Activated CD8-positive, alpha-beta T cell treated with anti-CD3 and anti-CD28 coated beads, Interleukin-2, amount 10 ng/mL, durations not matched to agents 7 days and 5 days (primary cell): Measurements from ENCODE around the gene PITPNC1. TPM values are rescaled to one million over a fixed set of nuclear protein-coding genes. Genes with fewer than 3 reads are reported as not detected.
"Not testable (repeated sequence)": the region's sequence is repeated elsewhere in the genome, so short reads cannot be mapped to it uniquely, and the experiment has no call there.

Experiments used
- ATAC-seq: fragments of 150-1000 bp; cut with Tn5 transposase; one replicate; pipeline ENCODE4 v1.10.0; 2021; ENCODE audit warnings: moderate library complexity
- CTCF ChIA-PET: fragments of 350-600 bp; sonication (Branson Sonifier 250); formaldehyde crosslinking; loops from one replicate; lab custom pipeline; 2021; ENCODE audit warnings: antibody characterized with exemption; lab: Charles Lee
- POLR2A ChIA-PET: fragments of 350-600 bp; sonication (Branson Sonifier 250); formaldehyde crosslinking; loops from one replicate; lab custom pipeline; 2021; ENCODE audit warnings: antibody characterized with exemption; lab: Charles Lee
- DNase-seq: peaks from one replicate; pipeline ENCODE4 v3.0.0-alpha.2; 2020
- H3K27ac Mint-ChIP-seq: one replicate; pipeline ENCODE4 v1.8.0; 2021; ENCODE audit warnings: mild to moderate bottlenecking, mixed read lengths
- H3K27me3 Mint-ChIP-seq: one replicate; pipeline ENCODE4 v1.8.0; 2021; ENCODE audit warnings: low read depth, mixed read lengths
- H3K36me3 Mint-ChIP-seq: one replicate; pipeline ENCODE4 v1.8.0; 2021; ENCODE audit warnings: low read depth, mixed read lengths
- H3K4me1 Mint-ChIP-seq: one replicate; pipeline ENCODE4 v1.8.0; 2021; ENCODE audit warnings: low read depth, mixed read lengths
- H3K4me3 Mint-ChIP-seq: one replicate; pipeline ENCODE4 v1.8.0; 2021; ENCODE audit warnings: mild to moderate bottlenecking, mixed read lengths
- H3K9me3 Mint-ChIP-seq: one replicate; pipeline ENCODE4 v1.8.0; 2022; ENCODE audit warnings: mixed read lengths; ENCODE audit not compliant: insufficient read depth
- total RNA-seq, 2 experiments: library from RNA; stranded (reverse); gene quantifications; one replicate each; pipeline ENCODE4 v1.2.3, GENCODE V29; 2021

PITPNC1 gene
- total RNA-seq, 2 experiments from 2014 or later, result 74.0 to 76.5 TPM

DNA sequence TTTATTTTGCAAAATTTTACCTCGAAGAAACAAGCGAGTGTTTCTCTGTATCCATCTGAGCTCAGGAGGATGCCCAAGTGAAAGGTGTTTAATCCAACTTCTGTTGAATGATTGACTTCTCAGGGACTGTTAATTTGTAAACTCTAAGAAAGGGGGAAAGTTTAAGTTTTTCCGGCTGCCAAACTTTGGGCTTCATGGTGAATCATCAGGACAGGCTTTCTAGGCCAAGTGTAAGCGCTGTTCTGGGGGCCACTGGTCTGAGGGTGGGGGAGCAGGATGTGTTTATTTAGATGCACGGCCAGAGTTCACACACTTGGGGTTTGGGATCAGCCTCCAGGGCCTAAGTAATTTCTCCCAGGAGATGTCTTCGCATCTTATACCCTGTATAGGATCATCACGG, 110.4 kb downstream of the PITPNC1 start:
- no peak overlapping the region for H3K4me3 Mint-ChIP-seq
- peaks cover 27% of the 10 kb centered on the region for H3K36me3 Mint-ChIP-seq
- ATAC-seq (no peak), DNase-seq (no peak)
- ChIA-PET CTCF (interaction anchor here (0.7 to 2.5 kb wide), 6 partner anchors 12 to 113 kb away, joined by 3 to 17 read pairs (median 6); no protein-coding TSS in a partner anchor), POLR2A (interaction anchor here (0.7 to 0.8 kb wide), 3 partner anchors 10 to 51 kb away, joined by 3 to 4 read pairs (median 3); no protein-coding TSS in a partner anchor)
- H3K27me3 Mint-ChIP-seq, result no peaks in the 10 kb centered on the region
- H3K27ac Mint-ChIP-seq, result peak overlapping the region; percentile 78
- H3K4me1 Mint-ChIP-seq, result peaks cover 67% of the 10 kb centered on the region
- no peaks in the 10 kb centered on the region for H3K9me3 Mint-ChIP-seq

DNA sequence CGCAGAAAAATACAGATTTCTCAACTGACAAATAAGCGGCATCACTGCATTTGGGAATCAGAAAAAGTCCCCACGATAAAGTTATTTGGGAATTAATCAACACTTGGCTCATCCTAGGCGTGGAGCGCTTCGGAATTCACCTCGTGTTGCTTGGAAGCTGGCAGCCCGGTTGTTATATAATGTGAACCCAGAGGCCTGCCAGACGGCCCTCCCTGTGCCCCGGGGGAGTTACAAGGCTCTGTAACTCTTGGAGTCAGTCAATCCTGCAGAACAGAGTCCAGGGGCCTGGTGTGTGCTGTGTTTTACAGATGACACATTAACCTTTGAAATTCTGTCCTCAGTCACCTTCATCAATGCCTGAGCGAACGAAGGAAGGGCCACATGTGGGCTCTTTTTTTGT, 111.1 kb downstream of the PITPNC1 start:
- H3K27ac Mint-ChIP-seq, result no peak overlapping the region
- H3K4me1 Mint-ChIP-seq, result peaks cover 64% of the 10 kb centered on the region
- ATAC-seq, result no peak
- peaks cover 25% of the 10 kb centered on the region for H3K36me3 Mint-ChIP-seq
- POLR2A ChIA-PET, result interaction anchor here (0.7 kb wide), 1 partner anchor 52 kb away, joined by 3 read pairs; no protein-coding TSS in a partner anchor
- CTCF ChIA-PET, result interaction anchor here (1.9 to 2.5 kb wide), 3 partner anchors 12 to 113 kb away, joined by 6 to 17 read pairs (median 8); no protein-coding TSS in a partner anchor
- H3K4me3 Mint-ChIP-seq, result no peak overlapping the region
- no peaks in the 10 kb centered on the region for H3K9me3 Mint-ChIP-seq
- no peak for DNase-seq
- no peaks in the 10 kb centered on the region for H3K27me3 Mint-ChIP-seq

DNA sequence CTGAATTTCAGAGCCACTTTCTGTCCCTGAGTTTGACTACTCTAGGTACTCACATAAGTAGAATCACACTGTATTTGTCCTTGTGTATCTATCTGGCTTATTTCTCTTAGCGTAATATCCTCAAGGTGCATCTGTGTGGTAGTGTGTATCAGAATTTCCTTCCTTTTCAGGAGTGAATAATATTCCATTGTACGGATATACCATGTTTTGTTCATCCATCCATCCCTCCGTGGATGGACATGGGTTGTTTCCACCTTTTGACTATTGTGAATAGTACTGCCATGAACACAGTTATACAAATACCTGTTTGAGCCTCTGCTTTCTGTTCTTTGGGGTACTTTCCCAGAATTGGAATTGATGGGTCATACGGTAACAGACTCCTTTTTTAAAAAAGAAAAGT, 111.7 kb downstream of the PITPNC1 start:
- no peak for DNase-seq
- CTCF ChIA-PET, result no interaction called here
- Mint-ChIP-seq H3K4me1 (peaks cover 65% of the 10 kb centered on the region), H3K36me3 (peaks cover 25% of the 10 kb centered on the region), H3K27me3 (no peaks in the 10 kb centered on the region), H3K9me3 (no peaks in the 10 kb centered on the region), H3K27ac (peak overlapping the region; percentile 28), H3K4me3 (no peak overlapping the region)
- POLR2A ChIA-PET, result no interaction called here
- no peak for ATAC-seq

DNA sequence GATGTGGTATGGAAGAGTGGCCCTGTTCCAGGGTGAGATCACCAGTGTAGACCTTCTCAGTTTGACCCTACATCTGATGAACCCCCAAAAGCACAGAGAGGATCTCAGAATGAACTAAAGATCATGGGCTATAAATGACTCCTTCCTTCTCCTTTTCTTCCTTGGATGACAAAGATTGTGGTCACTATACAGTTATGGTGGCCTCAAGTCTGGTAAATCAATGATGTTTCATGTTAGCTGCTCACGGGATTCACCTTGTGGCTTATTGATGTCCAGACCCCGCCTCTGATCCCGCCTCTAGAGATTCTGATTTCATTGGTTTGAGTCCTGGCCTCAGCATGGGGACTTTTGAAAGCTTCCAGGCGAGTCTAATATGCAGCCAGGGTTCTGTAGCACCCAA, 112.2 kb downstream of the PITPNC1 start:
- ChIA-PET CTCF (interaction anchor here (1.4 kb wide), 2 partner anchors 8 to 114 kb away, joined by 3 to 5 read pairs; no protein-coding TSS in a partner anchor), POLR2A (no interaction called here)
- H3K27me3 Mint-ChIP-seq, result no peaks in the 10 kb centered on the region
- H3K9me3 Mint-ChIP-seq, result no peaks in the 10 kb centered on the region
- peaks cover 25% of the 10 kb centered on the region for H3K36me3 Mint-ChIP-seq
- DNase-seq, result no peak
- no peak for ATAC-seq
- peak overlapping the region; percentile 28 for H3K27ac Mint-ChIP-seq
- no peak overlapping the region for H3K4me3 Mint-ChIP-seq
- peaks cover 63% of the 10 kb centered on the region for H3K4me1 Mint-ChIP-seq

DNA sequence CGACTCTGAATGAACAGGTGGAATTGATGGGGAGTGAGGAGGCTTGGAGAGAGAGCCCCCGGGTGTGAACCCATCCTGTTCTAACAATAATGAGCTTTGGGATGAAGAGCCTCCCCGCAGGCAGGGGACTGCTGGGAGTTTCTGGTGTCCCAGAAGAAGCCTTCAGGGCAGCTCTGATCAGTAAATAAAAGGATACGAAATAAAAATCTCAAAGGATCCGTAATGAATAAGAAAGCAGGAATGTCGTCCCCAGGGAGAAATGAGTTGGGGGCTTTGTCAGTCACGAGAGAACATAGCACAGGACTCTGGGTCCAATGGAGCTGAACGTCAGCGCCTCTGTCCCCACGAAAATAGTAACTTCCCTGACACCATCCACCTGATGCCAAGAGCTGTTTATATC, 113.4 kb downstream of the PITPNC1 start:
- Mint-ChIP-seq H3K36me3 (peaks cover 27% of the 10 kb centered on the region), H3K9me3 (no peaks in the 10 kb centered on the region), H3K4me1 (peaks cover 59% of the 10 kb centered on the region), H3K27ac (no peak overlapping the region), H3K27me3 (no peaks in the 10 kb centered on the region), H3K4me3 (no peak overlapping the region)
- ChIA-PET CTCF (interaction anchor here (1.4 to 1.6 kb wide), 3 partner anchors 9 to 115 kb away, joined by 3 to 9 read pairs (median 5); no protein-coding TSS in a partner anchor), POLR2A (interaction anchor here (1.3 kb wide), 1 partner anchor 112 kb away, joined by 5 read pairs; no protein-coding TSS in a partner anchor)
- ATAC-seq (no peak), DNase-seq (no peak)

DNA sequence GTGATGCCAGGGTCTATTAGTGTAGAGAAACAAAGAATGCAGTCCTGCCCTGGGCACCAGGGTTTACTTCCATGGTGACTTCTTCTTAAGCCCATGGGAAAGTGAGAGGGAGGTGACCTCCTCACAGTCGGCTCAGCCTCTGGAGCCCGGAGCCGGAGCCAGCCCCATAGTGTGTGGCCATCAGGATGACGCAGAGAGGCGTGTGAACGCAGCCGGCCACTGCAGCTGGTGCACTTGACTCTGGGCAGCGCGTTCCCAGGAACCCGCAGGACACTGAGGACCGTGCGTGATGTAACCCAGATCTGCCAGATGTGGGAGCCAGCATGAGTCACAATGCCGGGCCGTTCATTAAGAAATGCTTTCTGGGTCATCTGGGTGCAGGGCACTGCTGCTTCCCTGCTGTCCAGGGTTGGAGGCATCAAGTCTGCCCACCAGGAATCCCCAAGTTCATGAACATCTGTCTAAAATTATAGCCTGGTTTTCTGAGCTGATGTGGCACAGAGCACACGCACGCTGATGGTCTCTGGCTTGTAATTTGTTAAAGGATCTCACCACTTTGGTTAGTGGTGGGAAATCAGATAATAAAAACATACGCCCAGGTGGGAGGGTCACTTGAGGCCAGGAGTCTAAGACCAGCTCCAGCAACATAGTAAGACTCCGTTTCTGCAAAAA, 114.1 kb downstream of the PITPNC1 start:
- POLR2A ChIA-PET, result interaction anchor here (1.3 kb wide), 1 partner anchor 113 kb away, joined by 5 read pairs; no protein-coding TSS in a partner anchor
- peaks cover 52% of the 10 kb centered on the region for H3K4me1 Mint-ChIP-seq
- no peak overlapping the region for H3K4me3 Mint-ChIP-seq
- DNase-seq, result no peak
- H3K27me3 Mint-ChIP-seq, result no peaks in the 10 kb centered on the region
- no peaks in the 10 kb centered on the region for H3K9me3 Mint-ChIP-seq
- peak; percentile 10 for ATAC-seq
- H3K36me3 Mint-ChIP-seq, result peaks cover 29% of the 10 kb centered on the region
- no peak overlapping the region for H3K27ac Mint-ChIP-seq
- CTCF ChIA-PET, result interaction anchor here (1.0 to 1.6 kb wide), 2 partner anchors 16 to 41 kb away, joined by 3 to 9 read pairs; no protein-coding TSS in a partner anchor

DNA sequence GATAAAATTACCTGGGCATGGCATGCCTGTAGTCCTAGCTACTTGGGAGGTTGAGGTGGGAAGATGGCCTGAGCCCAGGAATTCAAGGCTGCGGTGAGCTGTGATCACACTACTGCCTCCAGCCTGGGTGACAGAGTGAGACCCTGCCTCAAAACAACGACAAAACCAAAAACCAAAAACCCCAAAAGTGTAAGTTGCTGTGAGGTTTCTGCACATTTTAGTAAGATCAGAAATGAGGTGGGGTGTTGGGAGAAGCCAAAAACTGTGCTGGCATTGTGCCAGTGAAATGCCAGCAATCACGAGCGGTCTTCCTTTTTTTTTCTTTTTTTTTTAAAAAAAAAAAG, 114.6 kb downstream of the PITPNC1 start:
- no peaks in the 10 kb centered on the region for H3K27me3 Mint-ChIP-seq
- POLR2A ChIA-PET, result no interaction called here
- CTCF ChIA-PET, result interaction anchor here (1.0 to 1.6 kb wide), 2 partner anchors 16 to 40 kb away, joined by 3 to 9 read pairs; no protein-coding TSS in a partner anchor
- ATAC-seq (no peak), DNase-seq (no peak)
- peaks cover 25% of the 10 kb centered on the region for H3K36me3 Mint-ChIP-seq
- H3K9me3 Mint-ChIP-seq, result no peaks in the 10 kb centered on the region
- no peak overlapping the region for H3K4me3 Mint-ChIP-seq
- H3K4me1 Mint-ChIP-seq, result peaks cover 47% of the 10 kb centered on the region
- no peak overlapping the region for H3K27ac Mint-ChIP-seq

DNA sequence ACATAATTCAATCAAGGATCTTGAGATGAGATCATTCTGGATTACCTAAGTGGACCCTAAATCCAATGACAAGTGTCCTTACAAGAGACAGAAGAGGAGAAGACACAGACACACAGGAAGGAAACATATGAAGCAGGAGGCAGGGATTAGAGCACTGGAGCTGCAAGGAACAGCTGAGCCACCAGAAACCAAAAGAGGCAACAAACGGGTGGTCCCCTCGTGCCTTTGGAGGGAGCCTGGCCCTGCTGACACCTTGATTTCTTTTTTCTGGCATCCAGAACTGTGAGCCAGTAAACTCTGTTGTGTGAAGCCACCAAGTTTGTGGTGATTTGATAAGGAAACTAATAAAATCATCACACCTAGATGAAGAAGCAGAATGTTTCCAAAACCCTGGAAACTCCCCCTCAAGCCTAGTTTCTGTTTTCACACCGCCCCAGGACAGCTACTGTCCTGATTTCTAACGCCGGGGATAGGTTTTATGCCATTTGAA, 115.2 kb downstream of the PITPNC1 start:
- ChIA-PET CTCF (interaction anchor here (1.0 to 1.7 kb wide), 4 partner anchors 17 to 118 kb away, joined by 3 to 6 read pairs (median 4); no protein-coding TSS in a partner anchor), POLR2A (no interaction called here)
- DNase-seq (no peak), ATAC-seq (no peak)
- Mint-ChIP-seq H3K4me3 (no peak overlapping the region), H3K4me1 (peaks cover 41% of the 10 kb centered on the region), H3K9me3 (no peaks in the 10 kb centered on the region), H3K27me3 (no peaks in the 10 kb centered on the region), H3K27ac (no peak overlapping the region), H3K36me3 (peaks cover 24% of the 10 kb centered on the region)

DNA sequence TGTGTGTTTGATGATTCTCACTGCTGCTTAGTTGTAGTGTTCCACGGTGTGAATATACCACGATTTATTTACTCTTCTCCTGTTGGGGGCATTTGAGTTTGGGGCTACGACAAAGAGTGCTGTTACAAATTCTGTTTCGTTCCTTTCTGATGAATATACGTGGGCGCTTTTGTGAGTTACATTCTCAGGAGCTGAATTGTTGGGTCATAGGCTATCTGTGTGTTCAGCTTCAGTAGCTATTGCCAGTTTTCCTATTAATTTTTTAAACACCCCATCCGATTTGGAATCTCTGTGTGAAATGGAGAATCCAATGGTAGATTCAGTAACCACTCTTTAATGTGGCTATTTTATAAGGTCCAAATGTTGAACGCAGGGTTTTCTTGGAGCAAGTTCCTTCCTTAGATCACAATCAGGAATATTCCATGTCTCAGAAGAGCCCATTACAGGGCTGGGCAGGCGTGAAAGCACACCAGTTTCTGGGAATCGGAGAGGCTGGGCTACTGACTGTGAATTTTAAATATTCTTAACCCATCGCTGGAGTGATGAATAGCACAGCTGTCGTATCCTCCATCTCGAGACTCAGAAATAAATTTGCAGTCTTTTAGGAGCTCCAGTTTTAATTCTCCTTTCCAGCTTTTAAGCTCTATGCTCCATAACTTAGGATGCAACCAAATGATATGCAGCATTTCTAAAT, 115.9 kb downstream of the PITPNC1 start:
- H3K4me3 Mint-ChIP-seq, result no peak overlapping the region
- DNase-seq (no peak), ATAC-seq (no peak)
- no peaks in the 10 kb centered on the region for H3K9me3 Mint-ChIP-seq
- peaks cover 18% of the 10 kb centered on the region for H3K36me3 Mint-ChIP-seq
- peaks cover 35% of the 10 kb centered on the region for H3K4me1 Mint-ChIP-seq
- H3K27ac Mint-ChIP-seq, result no peak overlapping the region
- POLR2A ChIA-PET, result interaction anchor here (0.6 kb wide), 1 partner anchor 20 kb away, joined by 3 read pairs; no protein-coding TSS in a partner anchor
- CTCF ChIA-PET, result interaction anchor here (1.1 to 1.7 kb wide), 4 partner anchors 17 to 118 kb away, joined by 3 to 6 read pairs (median 6); no protein-coding TSS in a partner anchor
- no peaks in the 10 kb centered on the region for H3K27me3 Mint-ChIP-seq

DNA sequence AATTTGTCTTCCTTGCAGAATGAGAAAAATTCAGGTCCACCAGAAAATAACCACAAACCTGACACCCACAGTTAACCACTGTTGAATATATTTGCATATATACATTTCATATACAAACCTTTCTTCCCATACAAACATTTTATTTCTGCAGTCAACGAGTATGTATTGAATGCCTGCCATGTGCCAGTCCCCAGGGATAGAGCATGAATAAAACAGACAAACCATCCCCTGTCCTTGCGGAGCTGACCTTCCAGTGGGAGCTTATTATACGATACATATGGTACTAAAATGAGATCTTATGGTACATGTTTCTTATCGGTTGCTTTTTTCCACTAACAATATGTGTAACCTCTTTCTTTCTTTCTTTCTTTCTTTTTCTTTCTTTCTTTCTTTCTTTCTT, 116.7 kb downstream of the PITPNC1 start:
- ATAC-seq, result no peak
- Mint-ChIP-seq H3K27ac (no peak overlapping the region), H3K4me1 (peaks cover 34% of the 10 kb centered on the region), H3K9me3 (no peaks in the 10 kb centered on the region), H3K4me3 (no peak overlapping the region), H3K36me3 (peaks cover 14% of the 10 kb centered on the region), H3K27me3 (no peaks in the 10 kb centered on the region)
- ChIA-PET POLR2A (interaction anchor here (0.6 kb wide), 1 partner anchor 21 kb away, joined by 3 read pairs; no protein-coding TSS in a partner anchor), CTCF (interaction anchor here (0.7 to 1.7 kb wide), 4 partner anchors 18 to 119 kb away, joined by 3 to 6 read pairs (median 6); no protein-coding TSS in a partner anchor)
- no peak for DNase-seq

DNA sequence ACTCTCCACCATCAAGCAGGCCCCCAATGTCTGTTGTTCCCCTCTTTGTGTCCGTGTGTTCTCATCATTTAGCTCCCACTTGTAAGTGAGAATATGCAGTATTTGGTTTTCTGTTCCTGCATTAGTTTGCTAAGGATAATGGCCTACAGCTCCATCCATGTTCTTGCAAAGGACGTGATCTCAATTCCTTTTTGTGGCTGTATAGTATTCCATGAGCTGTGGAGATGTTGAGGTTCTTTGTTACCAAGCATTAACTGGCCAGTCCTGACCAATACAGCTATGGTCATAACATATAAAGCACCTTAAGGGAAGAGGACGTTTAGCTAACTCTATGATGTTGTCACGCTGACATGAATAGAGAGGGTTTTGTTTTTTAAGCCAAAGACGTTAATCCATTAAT, 118.5 kb downstream of the PITPNC1 start:
- DNase-seq, H3K4me3 Mint-ChIP-seq, H3K36me3 Mint-ChIP-seq, POLR2A ChIA-PET, H3K9me3 Mint-ChIP-seq, ATAC-seq, CTCF ChIA-PET, H3K27me3 Mint-ChIP-seq, H3K27ac Mint-ChIP-seq: not testable (repeated sequence)
- peaks cover 21% of the 10 kb centered on the region for H3K4me1 Mint-ChIP-seq
